Measurements from ENCODE around the gene DAPK1. TPM values are rescaled to one million over a fixed set of nuclear protein-coding genes. Genes with fewer than 3 reads are reported as not detected.

DAPK1 gene
- total and polyA plus RNA-seq, 2 donors (not counting 3 experiments of a cell fraction or from before 2014, with no cell fraction given): 58.9 to 119 TPM

DNA sequence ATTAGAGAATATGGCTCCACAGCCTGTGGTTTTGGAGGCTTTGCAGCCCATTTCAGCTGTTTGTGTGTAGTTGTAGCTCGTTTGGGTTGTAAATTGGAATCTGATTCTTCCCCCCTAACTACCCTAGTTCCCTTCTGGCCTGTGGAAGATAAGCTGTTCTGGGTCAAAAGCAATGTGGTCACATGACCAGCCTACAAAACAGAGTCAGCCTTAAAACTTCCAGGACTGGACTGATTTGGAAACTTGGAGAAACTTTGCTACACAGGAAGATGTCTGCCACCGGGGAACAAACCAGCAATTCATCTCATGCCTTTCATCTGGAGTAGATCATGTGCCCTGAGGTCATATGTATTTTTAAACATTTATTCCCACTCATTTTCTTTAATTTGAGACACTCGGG lies 83.8 kb downstream of the DAPK1 start:
- DNase-seq (ENCODE audit: low read depth, low spot score) (peak; percentile 82), FAIRE-seq (no peak)
- Histone ChIP-seq H3K36me3 (ENCODE audit: control insufficient read depth in 2 of 2, extremely low read depth in 1 of 2, insufficient read depth in 2 of 2, low read length in 2 of 2) (no peaks in the 10 kb centered on the region), H3K79me2 (ENCODE audit: control insufficient read depth, insufficient read depth, low read length) (peaks cover 4% of the 10 kb centered on the region), H3K4me3 (replicated peaks in 1 of 3; ENCODE audit: insufficient read depth in 1 of 3, low read depth in 1 of 3, low read length in 3 of 3) (no peak overlapping the region), H4K20me1 (replicated peaks; ENCODE audit: control insufficient read depth, extremely low read depth, insufficient read depth, low read length) (no peaks in the 10 kb centered on the region), H3K4me1 (ENCODE audit: control insufficient read depth, extremely low read depth, insufficient read depth, low read length) (no peaks in the 10 kb centered on the region), H3K9me1 (replicated peaks; ENCODE audit: control insufficient read depth, extremely low read depth, insufficient read depth, low read length) (no peaks in the 10 kb centered on the region), H3K9ac (replicated peaks; ENCODE audit: extremely low read depth, insufficient read depth, low read length) (no peak overlapping the region), H2AFZ (ENCODE audit: low read depth, low read length) (no peak overlapping the region), H3K9me3 (replicated peaks; ENCODE audit: control insufficient read depth, insufficient read depth, low read length) (no peaks in the 10 kb centered on the region), H3K27ac (ENCODE audit: insufficient read depth, low read depth, low read length) (no peak overlapping the region), H3K4me2 (ENCODE audit: insufficient read depth, low read length) (no peak overlapping the region), H3K27me3 (ENCODE audit: control insufficient read depth in 2 of 2, insufficient read depth in 2 of 2, low read length in 2 of 2) (no peaks in the 10 kb centered on the region)
- TF ChIP-seq GATA2 (IDR thresholded peaks at IDR 0.05; ENCODE audit: insufficient read depth, insufficient read length, low read depth, low read length): no peak
- no peak for TF ChIP-seq JUN (IDR thresholded peaks at IDR 0.05; ENCODE audit: borderline replicate concordance, insufficient read depth, insufficient read length, low read depth)
- TF ChIP-seq EZH2 (IDR thresholded peaks at IDR 0.05; ENCODE audit: borderline replicate concordance, low read depth, low read length, severe bottlenecking): no peak
- TF ChIP-seq FOS (IDR thresholded peaks at IDR 0.05; ENCODE audit: borderline replicate concordance, insufficient read depth, low read length): no peak
- TF ChIP-seq, protein P1, sequence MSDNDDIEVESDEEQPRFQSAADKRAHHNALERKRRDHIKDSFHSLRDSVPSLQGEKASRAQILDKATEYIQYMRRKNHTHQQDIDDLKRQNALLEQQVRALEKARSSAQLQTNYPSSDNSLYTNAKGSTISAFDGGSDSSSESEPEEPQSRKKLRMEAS (IDR thresholded peaks at IDR 0.05; ENCODE audit: insufficient read depth, insufficient read length): no peak
- TF ChIP-seq, protein P2, sequence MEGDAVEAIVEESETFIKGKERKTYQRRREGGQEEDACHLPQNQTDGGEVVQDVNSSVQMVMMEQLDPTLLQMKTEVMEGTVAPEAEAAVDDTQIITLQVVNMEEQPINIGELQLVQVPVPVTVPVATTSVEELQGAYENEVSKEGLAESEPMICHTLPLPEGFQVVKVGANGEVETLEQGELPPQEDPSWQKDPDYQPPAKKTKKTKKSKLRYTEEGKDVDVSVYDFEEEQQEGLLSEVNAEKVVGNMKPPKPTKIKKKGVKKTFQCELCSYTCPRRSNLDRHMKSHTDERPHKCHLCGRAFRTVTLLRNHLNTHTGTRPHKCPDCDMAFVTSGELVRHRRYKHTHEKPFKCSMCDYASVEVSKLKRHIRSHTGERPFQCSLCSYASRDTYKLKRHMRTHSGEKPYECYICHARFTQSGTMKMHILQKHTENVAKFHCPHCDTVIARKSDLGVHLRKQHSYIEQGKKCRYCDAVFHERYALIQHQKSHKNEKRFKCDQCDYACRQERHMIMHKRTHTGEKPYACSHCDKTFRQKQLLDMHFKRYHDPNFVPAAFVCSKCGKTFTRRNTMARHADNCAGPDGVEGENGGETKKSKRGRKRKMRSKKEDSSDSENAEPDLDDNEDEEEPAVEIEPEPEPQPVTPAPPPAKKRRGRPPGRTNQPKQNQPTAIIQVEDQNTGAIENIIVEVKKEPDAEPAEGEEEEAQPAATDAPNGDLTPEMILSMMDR (IDR thresholded peaks at IDR 0.05; ENCODE audit: extremely low read depth in 1 of 2, insufficient read depth in 1 of 2, low read depth in 1 of 2, low read length in 2 of 2): no peak
- TF ChIP-seq POLR2AphosphoS5 (IDR thresholded peaks at IDR 0.05; ENCODE audit: insufficient read depth, low read depth, low read length): no peak
- TF ChIP-seq MYC (IDR thresholded peaks at IDR 0.05; ENCODE audit: low read depth, low read length): no peak
- no peak for TF ChIP-seq POLR2A (IDR thresholded peaks at IDR 0.05; ENCODE audit: low read depth, low read length)
- intact Hi-C loops (cut with micrococcal nuclease): no loop called here
- dilution Hi-C loops (cut with MboI; ENCODE audit: extremely low pct_ligation_motif_present, low sequenced_read_pairs): no loop called here
- ChIA-PET CTCF (interaction anchor here (1.0 to 1.2 kb wide), 2 partner anchors 9 to 11 kb away, joined by 4 to 5 read pairs; no protein-coding TSS in a partner anchor), POLR2A (no interaction called here)
- no TSS peak for BruUV-seq (replicated peaks)
